Activated CD4-positive, CD25-positive, alpha-beta regulatory T cell treated with anti-CD3 and anti-CD28 coated beads, Interleukin-2, amount 50 U/mL, for 24 hours (primary cell): Measurements from ENCODE around the gene ACSL1.
A peak's percentile ranks its signal among the peaks of the same experiment; 100 is the strongest.

Experiments used
- ATAC-seq, 2 donors: fragments of 150-1000 bp; cut with Tn5 transposase; one replicate each; pipeline ENCODE4 v1.10.0; 2021; ENCODE audit warnings: mild to moderate bottlenecking in 1 of 2, moderate library complexity in 1 of 2

The ACSL1 gene

GRCh38 chr4:184838249-184839074 is 12.7 kb upstream of the ACSL1 start:
- ATAC-seq, result no peak

- no peak for ATAC-seq
These were observed 10.8 kb upstream of the ACSL1 start for GRCh38 chr4:184836613-184837012.

GRCh38 chr4:184833046-184833838 is 7.5 kb upstream of the ACSL1 start:
- no peak for ATAC-seq

- no peak for ATAC-seq
These were observed 5.4 kb upstream of the ACSL1 start for GRCh38 chr4:184831153-184831552.

- no peak for ATAC-seq
These were observed 1.0 kb upstream of the ACSL1 start for GRCh38 chr4:184826691-184827270.

- ATAC-seq, result peak; percentile 39 to 47
These were observed 450 bp downstream of the ACSL1 start for GRCh38 chr4:184825141-184825895.

GRCh38 chr4:184824776-184825084 is 1.0 kb downstream of the ACSL1 start:
- ATAC-seq, result no peak

GRCh38 chr4:184824081-184824775 is 1.5 kb downstream of the ACSL1 start:
- ATAC-seq, result no peak

GRCh38 chr4:184823014-184823413 is 2.8 kb downstream of the ACSL1 start:
- no peak for ATAC-seq

GRCh38 chr4:184822356-184822755 is 3.4 kb downstream of the ACSL1 start:
- no peak for ATAC-seq

- no peak for ATAC-seq
These were observed 4.5 kb downstream of the ACSL1 start for GRCh38 chr4:184821242-184821641.

GRCh38 chr4:184819786-184820185 is 6.0 kb downstream of the ACSL1 start:
- no peak for ATAC-seq

- peak; percentile 37 to 55 for ATAC-seq
These were observed 7.6 kb downstream of the ACSL1 start for GRCh38 chr4:184818216-184818564.

- no peak for ATAC-seq
These were observed 8.1 kb downstream of the ACSL1 start for GRCh38 chr4:184817494-184818215.

GRCh38 chr4:184816962-184817361 is 8.8 kb downstream of the ACSL1 start:
- ATAC-seq, result no peak

GRCh38 chr4:184815046-184815877 is 10.5 kb downstream of the ACSL1 start:
- peak; percentile 33 to 60 for ATAC-seq

GRCh38 chr4:184814686-184815045 is 11.1 kb downstream of the ACSL1 start:
- ATAC-seq, result no peak

- no peak for ATAC-seq
These were observed 13.1 kb downstream of the ACSL1 start for GRCh38 chr4:184812651-184813181.

GRCh38 chr4:184812199-184812542 is 13.6 kb downstream of the ACSL1 start:
- ATAC-seq, result no peak

GRCh38 chr4:184811526-184812198 is 14.1 kb downstream of the ACSL1 start:
- no peak for ATAC-seq
